ENCODE data around the gene MAGI1.

MAGI1 gene

DNA sequence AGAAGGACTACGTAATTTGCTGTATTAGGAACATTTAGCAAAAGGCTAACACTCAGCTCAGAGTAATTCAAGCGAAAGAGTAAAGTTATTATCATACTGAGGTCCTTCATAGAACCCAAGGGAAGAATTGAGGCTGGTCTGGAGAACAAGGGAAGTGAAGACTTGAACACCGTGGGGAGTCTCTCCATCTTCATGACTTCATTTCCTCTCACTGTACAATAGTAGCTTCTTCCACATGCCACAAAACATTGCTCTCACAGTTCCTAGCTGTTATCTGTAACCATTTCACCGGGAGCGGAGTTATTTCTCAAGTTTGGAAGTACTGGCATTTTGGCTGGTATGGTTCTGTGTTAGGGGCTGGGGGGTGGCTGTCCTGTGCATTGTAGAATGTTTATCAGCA is 69.7 kb downstream of the MAGI1 start:
- DNase-seq = no peak

GRCh38 chr3:65967451-65967850 is 71.3 kb downstream of the MAGI1 start:
- DNase-seq = no peak

DNA sequence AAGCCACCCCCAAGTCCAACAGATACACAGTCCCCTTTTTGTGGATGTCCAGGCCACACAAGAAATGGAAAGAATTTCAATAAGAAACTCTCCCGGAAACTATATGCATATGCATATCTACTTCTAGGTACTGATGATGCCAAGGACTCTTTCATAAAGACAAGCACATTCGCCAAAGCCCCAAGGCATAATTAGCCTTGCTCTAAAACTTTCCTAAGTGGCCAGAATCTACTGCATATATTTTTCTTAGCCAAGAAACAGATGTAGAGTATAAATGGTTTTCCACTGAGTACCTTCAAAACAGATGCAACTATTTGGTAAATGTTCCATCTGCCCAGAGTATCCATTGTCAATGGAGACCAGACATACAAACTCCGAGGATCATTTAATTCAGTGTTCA is 73.9 kb downstream of the MAGI1 start:
- no peak for DNase-seq

- DNase-seq = no peak
Measured at GRCh38 chr3:65963787-65964677, 74.7 kb downstream of the MAGI1 start.

DNA sequence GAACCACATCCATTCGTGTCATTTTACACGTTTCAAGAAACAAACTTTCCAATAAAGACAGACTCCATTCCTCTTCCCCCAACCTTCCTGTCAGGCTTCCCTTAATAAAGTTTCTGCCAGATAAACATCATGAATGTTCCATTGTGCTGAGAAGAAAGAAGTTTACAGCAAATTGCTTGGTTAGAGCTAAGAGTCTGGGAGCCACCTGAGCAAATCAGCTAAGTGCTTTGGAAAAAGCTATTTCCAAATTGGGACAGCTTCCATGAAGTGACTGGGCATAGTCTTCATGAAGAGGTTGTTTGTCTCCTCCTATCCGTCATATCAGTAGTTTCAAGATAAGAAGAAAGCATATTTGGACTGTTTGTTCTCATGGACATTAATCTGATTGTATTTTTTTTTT is 77.0 kb downstream of the MAGI1 start:
- DNase-seq = no peak

GRCh38 chr3:65961128-65961527 is 77.6 kb downstream of the MAGI1 start:
- DNase-seq = no peak

DNA sequence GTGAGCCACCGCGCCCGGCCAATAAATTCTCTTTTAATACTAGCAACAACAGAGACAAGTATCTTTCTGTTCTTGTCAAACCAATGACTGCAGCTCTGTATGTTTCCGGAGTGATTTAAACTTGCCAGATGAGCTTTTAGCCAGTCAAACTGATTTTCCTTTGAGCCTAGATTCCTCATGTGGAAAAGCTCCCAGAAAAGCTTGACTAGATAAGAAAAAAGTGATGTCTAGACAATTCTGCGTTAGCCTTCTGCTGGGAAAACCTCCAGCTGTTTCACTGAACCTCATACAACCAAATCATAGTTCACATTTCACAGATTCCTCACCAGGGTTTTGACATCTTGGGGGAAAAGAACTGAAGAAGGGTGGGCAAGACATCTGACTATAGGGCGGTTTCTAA is 78.6 kb downstream of the MAGI1 start:
- DNase-seq = no peak

DNA sequence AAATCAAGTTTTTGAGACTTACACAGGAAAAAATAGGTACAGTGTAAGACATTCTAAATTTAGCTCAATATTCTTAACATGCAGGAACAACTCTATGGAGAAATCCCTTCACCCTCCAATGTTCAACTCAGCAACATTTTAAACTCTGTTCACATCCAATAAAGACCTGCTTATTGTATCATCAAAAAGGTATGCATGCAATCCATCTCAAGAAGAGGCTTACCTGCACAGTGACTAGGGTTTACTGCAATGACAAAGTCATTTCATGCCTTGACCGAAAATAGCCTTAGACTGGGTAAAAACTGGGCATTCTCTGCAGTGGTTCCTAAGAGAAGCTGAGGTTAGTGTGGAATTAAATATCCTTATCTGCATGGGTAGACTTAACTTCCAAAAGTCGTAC is 80.5 kb downstream of the MAGI1 start:
- no peak for DNase-seq

GRCh38 chr3:65955792-65956477 is 82.8 kb downstream of the MAGI1 start:
- no peak for DNase-seq

DNA sequence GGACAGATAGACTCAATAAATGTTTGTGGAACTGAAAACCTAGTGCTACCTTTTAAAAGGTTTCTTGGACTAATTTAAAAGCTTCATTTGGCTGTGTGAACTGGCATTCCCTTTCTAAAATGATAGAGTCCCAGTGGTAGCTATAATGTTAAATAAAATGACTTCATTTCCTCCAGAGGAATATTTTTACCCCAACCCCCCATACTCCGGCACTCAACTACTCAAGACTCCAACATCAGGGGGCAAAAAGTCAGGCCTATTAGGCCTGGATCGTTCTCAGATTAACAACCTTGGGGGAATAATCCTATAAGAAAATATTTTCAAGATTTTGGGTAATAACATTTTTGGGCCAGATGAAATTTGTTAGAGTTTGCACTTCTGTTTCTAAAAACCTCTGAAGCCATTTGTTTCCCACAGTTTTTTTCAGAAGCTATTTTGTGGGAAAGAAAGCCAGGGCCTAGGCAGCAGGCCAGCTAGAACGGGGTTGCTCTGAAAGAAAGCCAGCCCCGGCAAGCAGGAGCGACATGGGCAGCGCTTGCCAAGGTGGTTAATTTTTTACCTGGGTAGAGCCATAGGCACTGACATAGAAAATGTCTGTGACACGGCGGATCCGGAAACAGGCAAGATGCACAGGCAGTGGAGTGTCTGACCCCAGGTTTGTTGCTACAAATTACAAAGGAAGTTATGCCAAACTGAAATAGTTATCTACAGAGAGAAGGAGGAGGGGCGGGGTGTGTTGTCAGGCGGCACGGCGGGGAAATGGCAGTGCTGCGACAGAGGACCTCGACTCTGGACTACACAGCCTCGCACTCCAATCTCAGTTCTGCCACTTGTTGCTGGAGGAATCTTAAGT is 84.6 kb downstream of the MAGI1 start:
- DNase-seq = no peak

DNA sequence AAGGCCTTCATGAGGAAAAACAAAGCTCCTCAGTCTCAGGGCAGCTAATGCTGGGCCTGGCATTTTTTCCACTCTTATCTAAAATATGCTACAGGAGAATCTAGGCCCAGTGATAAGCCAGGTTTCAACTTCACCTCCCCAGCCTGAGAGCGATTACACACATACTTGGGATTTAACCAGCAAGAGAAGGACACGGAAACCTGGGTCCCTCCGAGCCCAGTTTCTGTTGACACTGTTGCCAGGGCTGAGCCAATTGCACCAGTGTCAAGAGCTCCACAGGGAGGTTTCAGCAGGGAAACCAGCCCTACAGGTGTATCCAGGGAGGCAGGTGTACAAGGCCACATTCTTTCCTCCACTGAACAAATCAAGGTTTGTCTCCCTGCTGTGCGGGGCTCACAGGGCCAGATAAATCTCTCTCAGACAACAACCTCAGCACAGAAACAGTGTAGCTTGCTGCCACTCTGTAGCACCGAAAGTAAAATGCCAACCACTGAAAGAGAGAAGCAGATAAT is 85.4 kb downstream of the MAGI1 start:
- DNase-seq = no peak

DNA sequence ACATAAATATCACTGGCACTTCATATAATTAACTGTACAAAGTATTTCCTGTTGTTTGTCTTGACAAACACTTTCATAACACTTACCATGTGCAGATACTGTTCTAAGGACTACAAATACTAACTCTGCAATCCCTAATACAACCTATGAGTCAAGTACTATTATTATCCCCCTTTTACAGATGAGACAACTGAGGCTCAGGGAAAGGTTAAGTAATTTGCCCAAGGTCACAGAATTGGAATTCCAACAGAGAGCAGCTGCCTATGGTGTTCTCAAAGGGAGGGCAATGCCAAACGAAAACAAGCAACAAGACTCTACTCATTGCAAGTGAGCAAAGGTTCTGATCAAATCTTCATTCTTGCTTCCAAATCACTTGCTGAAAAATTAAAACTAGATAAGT is 85.9 kb downstream of the MAGI1 start:
- no peak for DNase-seq

GRCh38 chr3:65951836-65952505 is 86.7 kb downstream of the MAGI1 start:
- DNase-seq = no peak

GRCh38 chr3:65950340-65951326 is 88.1 kb downstream of the MAGI1 start:
- DNase-seq = no peak

- DNase-seq = no peak
Measured at GRCh38 chr3:65948841-65949573, 89.7 kb downstream of the MAGI1 start.

DNA sequence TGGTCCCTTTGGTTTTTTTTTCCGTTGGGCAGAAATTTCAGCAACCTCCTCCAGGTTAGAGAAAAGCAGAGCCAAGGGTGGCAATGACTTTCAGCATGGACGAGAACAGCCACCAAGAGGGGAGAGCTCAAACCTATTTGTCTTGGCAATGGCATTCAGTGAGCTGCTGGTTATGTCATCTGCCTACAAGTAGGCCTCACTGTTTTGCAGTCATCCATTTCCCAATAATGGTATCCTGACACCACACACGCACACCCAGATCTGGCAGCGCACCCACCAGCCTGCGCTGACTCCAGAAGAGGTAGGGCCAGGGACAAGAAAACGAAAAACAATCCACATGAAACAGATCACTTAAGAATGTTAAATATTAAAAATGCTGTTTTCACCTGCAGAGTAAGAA is 92.3 kb downstream of the MAGI1 start:
- DNase-seq = no peak

- DNase-seq = no peak
Measured at GRCh38 chr3:65945953-65946352, 92.8 kb downstream of the MAGI1 start.

- DNase-seq = no peak
Measured at GRCh38 chr3:65945480-65945879, 93.2 kb downstream of the MAGI1 start.

DNA sequence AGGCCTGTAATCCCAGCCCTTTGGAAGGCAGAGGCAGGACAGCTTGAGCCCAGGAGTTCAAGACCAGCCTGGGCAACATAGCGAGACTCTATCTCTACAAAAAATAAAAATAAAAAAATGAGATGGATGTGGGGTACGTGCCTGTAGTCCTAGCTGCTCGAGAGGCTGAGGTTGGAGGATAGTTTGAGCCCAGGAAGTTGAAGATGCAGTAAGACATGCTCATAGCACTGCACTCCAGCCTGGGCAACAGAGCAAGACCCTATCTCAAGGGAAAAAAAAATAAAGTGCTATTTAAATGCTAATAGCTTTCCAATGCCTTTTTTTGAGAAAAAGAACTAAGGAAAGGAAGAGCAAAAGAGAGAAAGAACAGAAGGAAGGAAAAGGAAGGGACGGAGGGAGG is 94.5 kb downstream of the MAGI1 start:
- no peak for DNase-seq

DNA sequence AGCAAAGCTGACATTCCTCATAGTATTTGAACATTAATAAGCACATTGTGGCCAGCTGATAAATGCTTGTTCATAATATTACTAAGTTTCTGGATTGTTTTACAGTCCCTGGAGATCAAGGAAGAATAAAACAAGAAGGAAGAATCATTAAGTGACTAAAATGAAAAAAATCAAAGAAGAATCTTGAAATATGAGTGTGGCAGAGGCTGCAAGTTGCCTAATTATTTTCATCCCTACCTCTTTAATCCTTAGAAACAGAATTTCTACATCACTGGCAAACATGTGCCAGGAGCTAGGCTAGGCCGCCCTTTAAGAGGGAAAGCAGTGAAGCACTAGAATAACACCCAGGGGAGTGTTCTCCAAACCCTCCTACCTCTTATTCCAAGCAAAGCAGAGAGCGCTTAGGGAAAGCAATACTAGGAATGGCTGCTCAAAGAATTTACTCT is 98.9 kb downstream of the MAGI1 start:
- no peak for DNase-seq

DNA sequence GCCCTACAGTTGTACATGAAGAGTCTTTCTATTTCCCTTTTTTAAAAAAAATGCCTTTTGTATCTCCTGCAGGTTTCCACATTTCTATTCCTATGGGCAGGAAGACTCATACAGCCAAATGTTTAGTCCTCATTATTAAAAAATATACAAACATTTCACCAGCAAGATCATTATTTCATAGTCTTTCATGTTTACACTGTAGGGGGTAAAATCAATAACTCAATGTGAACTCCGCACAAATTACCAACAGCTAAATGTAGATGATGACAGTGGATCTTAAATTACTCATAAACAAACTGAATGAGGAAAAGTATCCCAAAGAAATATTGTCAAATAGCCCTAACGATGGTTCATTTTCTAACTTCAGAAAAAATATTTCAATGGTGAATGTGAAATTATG is 99.5 kb downstream of the MAGI1 start:
- DNase-seq = no peak

Measured in CD4-positive, alpha-beta T cell treated with Interleukin-17A for 4 hours (primary cell).